Measurements from ENCODE around the gene LIMCH1.

Gene LIMCH1

GRCh38 chr4:41613386-41613785 lies 75.4 kb downstream of the LIMCH1 start:
- peaks cover 25% of the 10 kb centered on the region for H3K4me1 ChIP-seq (ENCODE audit: control insufficient read depth, low read depth, low read length)
- H3K36me3 ChIP-seq (ENCODE audit: control insufficient read depth, low read depth, low read length) = no peaks in the 10 kb centered on the region
- H3K27ac ChIP-seq (ENCODE audit: low read length) = no peak overlapping the region
- H3K9me3 ChIP-seq (ENCODE audit: control insufficient read depth, low read depth, low read length) = no peaks in the 10 kb centered on the region
- peak overlapping the region; percentile 26 for H3K4me3 ChIP-seq (ENCODE audit: low read length)
- peaks cover 28% of the 10 kb centered on the region for H3K27me3 ChIP-seq (ENCODE audit: control insufficient read depth, insufficient read depth, low read length)
- no peak overlapping the region for H3K9ac ChIP-seq (ENCODE audit: low read length)

GRCh38 chr4:41613821-41614220 lies 75.9 kb downstream of the LIMCH1 start:
- Histone ChIP-seq H3K9me3 (ENCODE audit: control insufficient read depth, low read depth, low read length) (no peaks in the 10 kb centered on the region), H3K27ac (ENCODE audit: low read length) (no peak overlapping the region), H3K4me3 (ENCODE audit: low read length) (peak overlapping the region; percentile 26), H3K36me3 (ENCODE audit: control insufficient read depth, low read depth, low read length) (no peaks in the 10 kb centered on the region), H3K4me1 (ENCODE audit: control insufficient read depth, low read depth, low read length) (peaks cover 29% of the 10 kb centered on the region), H3K9ac (ENCODE audit: low read length) (no peak overlapping the region), H3K27me3 (ENCODE audit: control insufficient read depth, insufficient read depth, low read length) (peaks cover 28% of the 10 kb centered on the region)

GRCh38 chr4:41614519-41614918 lies 76.6 kb downstream of the LIMCH1 start:
- H3K27me3 ChIP-seq (ENCODE audit: control insufficient read depth, insufficient read depth, low read length) = peaks cover 28% of the 10 kb centered on the region
- no peak overlapping the region for H3K27ac ChIP-seq (ENCODE audit: low read length)
- H3K9ac ChIP-seq (ENCODE audit: low read length) = no peak overlapping the region
- peaks cover 32% of the 10 kb centered on the region for H3K4me1 ChIP-seq (ENCODE audit: control insufficient read depth, low read depth, low read length)
- no peaks in the 10 kb centered on the region for H3K36me3 ChIP-seq (ENCODE audit: control insufficient read depth, low read depth, low read length)
- H3K4me3 ChIP-seq (ENCODE audit: low read length) = no peak overlapping the region
- H3K9me3 ChIP-seq (ENCODE audit: control insufficient read depth, low read depth, low read length) = no peaks in the 10 kb centered on the region

- Histone ChIP-seq H3K27me3 (ENCODE audit: control insufficient read depth, insufficient read depth, low read length) (peaks cover 21% of the 10 kb centered on the region), H3K4me1 (ENCODE audit: control insufficient read depth, low read depth, low read length) (peaks cover 29% of the 10 kb centered on the region), H3K4me3 (ENCODE audit: low read length) (no peak overlapping the region), H3K27ac (ENCODE audit: low read length) (no peak overlapping the region), H3K9me3 (ENCODE audit: control insufficient read depth, low read depth, low read length) (no peaks in the 10 kb centered on the region), H3K36me3 (ENCODE audit: control insufficient read depth, low read depth, low read length) (no peaks in the 10 kb centered on the region), H3K9ac (ENCODE audit: low read length) (no peak overlapping the region)
These were observed 81.2 kb downstream of the LIMCH1 start for GRCh38 chr4:41619161-41619560.

GRCh38 chr4:41620594-41621256 lies 82.8 kb downstream of the LIMCH1 start:
- Histone ChIP-seq H3K9ac (ENCODE audit: low read length) (no peak overlapping the region), H3K4me3 (ENCODE audit: low read length) (no peak overlapping the region), H3K4me1 (ENCODE audit: control insufficient read depth, low read depth, low read length) (peaks cover 33% of the 10 kb centered on the region)

GRCh38 chr4:41622787-41623186 lies 84.8 kb downstream of the LIMCH1 start:
- H3K4me1 ChIP-seq (ENCODE audit: control insufficient read depth, low read depth, low read length) = peaks cover 33% of the 10 kb centered on the region
- H3K9me3 ChIP-seq (ENCODE audit: control insufficient read depth, low read depth, low read length) = no peaks in the 10 kb centered on the region
- H3K4me3 ChIP-seq (ENCODE audit: low read length) = no peak overlapping the region
- no peaks in the 10 kb centered on the region for H3K36me3 ChIP-seq (ENCODE audit: control insufficient read depth, low read depth, low read length)
- H3K27me3 ChIP-seq (ENCODE audit: control insufficient read depth, insufficient read depth, low read length) = peaks cover 8% of the 10 kb centered on the region
- H3K27ac ChIP-seq (ENCODE audit: low read length) = no peak overlapping the region
- H3K9ac ChIP-seq (ENCODE audit: low read length) = no peak overlapping the region

More at GRCh38 chr4:41620594-41621256, 82.8 kb downstream of the LIMCH1 start:
- Histone ChIP-seq H3K36me3 (ENCODE audit: control insufficient read depth, low read depth, low read length) (no peaks in the 10 kb centered on the region), H3K27ac (ENCODE audit: low read length) (no peak overlapping the region), H3K27me3 (ENCODE audit: control insufficient read depth, insufficient read depth, low read length) (peaks cover 8% of the 10 kb centered on the region), H3K9me3 (ENCODE audit: control insufficient read depth, low read depth, low read length) (no peaks in the 10 kb centered on the region)

GRCh38 chr4:41624765-41625164 lies 86.8 kb downstream of the LIMCH1 start:
- H3K27ac ChIP-seq (ENCODE audit: low read length) = no peak overlapping the region
- H3K4me3 ChIP-seq (ENCODE audit: low read length) = no peak overlapping the region
- H3K4me1 ChIP-seq (ENCODE audit: control insufficient read depth, low read depth, low read length) = peaks cover 25% of the 10 kb centered on the region
- no peaks in the 10 kb centered on the region for H3K9me3 ChIP-seq (ENCODE audit: control insufficient read depth, low read depth, low read length)
- H3K9ac ChIP-seq (ENCODE audit: low read length) = no peak overlapping the region
- H3K27me3 ChIP-seq (ENCODE audit: control insufficient read depth, insufficient read depth, low read length) = peaks cover 7% of the 10 kb centered on the region
- H3K36me3 ChIP-seq (ENCODE audit: control insufficient read depth, low read depth, low read length) = no peaks in the 10 kb centered on the region

GRCh38 chr4:41625531-41625930 lies 87.6 kb downstream of the LIMCH1 start:
- H3K9me3 ChIP-seq (ENCODE audit: control insufficient read depth, low read depth, low read length) = no peaks in the 10 kb centered on the region
- H3K36me3 ChIP-seq (ENCODE audit: control insufficient read depth, low read depth, low read length) = no peaks in the 10 kb centered on the region
- H3K9ac ChIP-seq (ENCODE audit: low read length) = no peak overlapping the region
- no peak overlapping the region for H3K27ac ChIP-seq (ENCODE audit: low read length)
- peaks cover 19% of the 10 kb centered on the region for H3K4me1 ChIP-seq (ENCODE audit: control insufficient read depth, low read depth, low read length)
- no peak overlapping the region for H3K4me3 ChIP-seq (ENCODE audit: low read length)
- no peaks in the 10 kb centered on the region for H3K27me3 ChIP-seq (ENCODE audit: control insufficient read depth, insufficient read depth, low read length)

- H3K27ac ChIP-seq (ENCODE audit: low read length) = no peak overlapping the region
- no peaks in the 10 kb centered on the region for H3K36me3 ChIP-seq (ENCODE audit: control insufficient read depth, low read depth, low read length)
These were observed 91.0 kb downstream of the LIMCH1 start for GRCh38 chr4:41628936-41629335.

GRCh38 chr4:41631523-41631922 lies 93.6 kb downstream of the LIMCH1 start:
- Histone ChIP-seq H3K27ac (ENCODE audit: low read length) (no peak overlapping the region), H3K27me3 (ENCODE audit: control insufficient read depth, insufficient read depth, low read length) (no peaks in the 10 kb centered on the region), H3K9me3 (ENCODE audit: control insufficient read depth, low read depth, low read length) (no peaks in the 10 kb centered on the region), H3K4me1 (ENCODE audit: control insufficient read depth, low read depth, low read length) (no peaks in the 10 kb centered on the region), H3K4me3 (ENCODE audit: low read length) (no peak overlapping the region), H3K9ac (ENCODE audit: low read length) (no peak overlapping the region), H3K36me3 (ENCODE audit: control insufficient read depth, low read depth, low read length) (no peaks in the 10 kb centered on the region)

More at GRCh38 chr4:41628936-41629335, 91.0 kb downstream of the LIMCH1 start:
- H3K9me3 ChIP-seq (ENCODE audit: control insufficient read depth, low read depth, low read length) = no peaks in the 10 kb centered on the region
- H3K9ac ChIP-seq (ENCODE audit: low read length) = no peak overlapping the region
- no peak overlapping the region for H3K4me3 ChIP-seq (ENCODE audit: low read length)
- no peaks in the 10 kb centered on the region for H3K27me3 ChIP-seq (ENCODE audit: control insufficient read depth, insufficient read depth, low read length)
- H3K4me1 ChIP-seq (ENCODE audit: control insufficient read depth, low read depth, low read length) = peaks cover 4% of the 10 kb centered on the region

- no peaks in the 10 kb centered on the region for H3K9me3 ChIP-seq (ENCODE audit: control insufficient read depth, low read depth, low read length)
- no peak overlapping the region for H3K4me3 ChIP-seq (ENCODE audit: low read length)
- no peaks in the 10 kb centered on the region for H3K4me1 ChIP-seq (ENCODE audit: control insufficient read depth, low read depth, low read length)
- no peaks in the 10 kb centered on the region for H3K36me3 ChIP-seq (ENCODE audit: control insufficient read depth, low read depth, low read length)
- no peaks in the 10 kb centered on the region for H3K27me3 ChIP-seq (ENCODE audit: control insufficient read depth, insufficient read depth, low read length)
- H3K9ac ChIP-seq (ENCODE audit: low read length) = no peak overlapping the region
- H3K27ac ChIP-seq (ENCODE audit: low read length) = no peak overlapping the region
These were observed 94.6 kb downstream of the LIMCH1 start for GRCh38 chr4:41632481-41633073.

- Histone ChIP-seq H3K4me1 (ENCODE audit: control insufficient read depth, low read depth, low read length) (no peaks in the 10 kb centered on the region), H3K9me3 (ENCODE audit: control insufficient read depth, low read depth, low read length) (no peaks in the 10 kb centered on the region), H3K27ac (ENCODE audit: low read length) (no peak overlapping the region), H3K4me3 (ENCODE audit: low read length) (no peak overlapping the region), H3K36me3 (ENCODE audit: control insufficient read depth, low read depth, low read length) (no peaks in the 10 kb centered on the region), H3K27me3 (ENCODE audit: control insufficient read depth, insufficient read depth, low read length) (no peaks in the 10 kb centered on the region), H3K9ac (ENCODE audit: low read length) (no peak overlapping the region)
These were observed 95.4 kb downstream of the LIMCH1 start for GRCh38 chr4:41633321-41633720.

Data from iPS-18a (cell line).